ENCODE measurements around the gene ERICH3. TPM values are rescaled to one million over a fixed set of nuclear protein-coding genes. Genes with fewer than 3 reads are reported as not detected.

ERICH3 gene
- polyA plus RNA-seq, 1 donor: 1.1 TPM

DNA sequence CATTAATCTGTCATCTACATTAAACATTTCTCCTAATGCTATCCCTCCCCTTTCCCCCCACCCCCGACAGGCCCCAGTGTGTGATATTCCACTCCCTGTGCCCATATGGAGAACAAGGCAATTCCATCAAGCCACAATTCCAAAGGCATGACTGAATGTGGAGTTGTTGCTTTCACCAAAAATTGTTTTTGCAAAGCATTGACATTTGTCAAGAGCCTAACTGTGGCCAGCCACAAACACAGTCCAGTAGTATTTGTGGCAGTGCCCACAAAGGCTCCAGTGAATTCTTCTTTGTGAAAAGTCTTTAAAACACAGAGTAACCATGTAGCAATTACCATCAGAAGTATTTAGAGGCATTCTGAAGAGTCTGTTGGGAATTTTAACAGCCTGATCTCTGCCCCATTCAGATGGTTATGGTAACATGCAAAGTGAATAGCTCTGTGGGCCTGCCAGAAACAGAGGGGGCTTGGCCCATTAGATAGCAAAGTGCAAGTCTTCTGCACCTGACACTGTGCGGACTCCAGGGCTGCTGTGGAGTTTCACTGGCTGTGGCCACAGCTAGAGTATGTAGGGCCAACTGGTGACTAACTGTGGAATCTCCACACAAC is 149.6 kb downstream of the ERICH3 start:
- no peaks in the 10 kb centered on the region for H3K27me3 ChIP-seq (ENCODE audit: control insufficient read depth, insufficient read depth, low read length)
- H3K36me3 ChIP-seq (ENCODE audit: control insufficient read depth, insufficient read depth, low read length): no peaks in the 10 kb centered on the region
- DNase-seq: no peak
- H3K4me3 ChIP-seq (ENCODE audit: low read length): no peak overlapping the region
- WGBS (ENCODE audit: insufficient coverage, low lambda C conversion rate): no CpG with 5 or more reads among the region's 2 CpGs
- H3K27ac ChIP-seq (ENCODE audit: low read length): no peak overlapping the region
- no peaks in the 10 kb centered on the region for H3K4me1 ChIP-seq (ENCODE audit: control insufficient read depth, insufficient read depth, low read length)
- H3K9me3 ChIP-seq (ENCODE audit: control insufficient read depth, low read depth, low read length): no peaks in the 10 kb centered on the region

DNA sequence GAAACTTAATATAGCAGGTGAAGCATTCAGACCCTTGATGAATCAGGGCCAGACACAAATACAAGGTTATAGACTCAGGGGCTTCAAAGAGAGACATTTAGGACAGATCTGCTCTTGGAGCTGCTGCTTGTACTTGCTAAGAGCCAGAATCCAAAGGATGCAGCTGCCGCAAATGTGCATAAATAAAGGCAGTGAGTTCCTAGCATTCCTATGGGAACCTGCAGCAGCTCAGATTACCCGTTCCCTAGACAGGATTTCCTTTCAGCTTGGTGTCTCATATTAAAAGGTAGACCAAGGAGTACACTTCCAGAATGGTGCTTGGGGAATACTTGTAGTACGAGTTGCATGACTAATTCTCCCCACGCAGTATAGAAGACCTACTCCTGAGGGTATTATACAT is 151.4 kb downstream of the ERICH3 start:
- H3K4me3 ChIP-seq (ENCODE audit: low read length): no peak overlapping the region
- H3K4me1 ChIP-seq (ENCODE audit: control insufficient read depth, insufficient read depth, low read length): no peaks in the 10 kb centered on the region
- H3K36me3 ChIP-seq (ENCODE audit: control insufficient read depth, insufficient read depth, low read length): no peaks in the 10 kb centered on the region
- H3K9me3 ChIP-seq (ENCODE audit: control insufficient read depth, low read depth, low read length): no peaks in the 10 kb centered on the region
- 40% methylated on average over 1 of the region's 4 CpGs for WGBS (ENCODE audit: insufficient coverage, low lambda C conversion rate)
- no peaks in the 10 kb centered on the region for H3K27me3 ChIP-seq (ENCODE audit: control insufficient read depth, insufficient read depth, low read length)
- no peak for DNase-seq
- no peak overlapping the region for H3K27ac ChIP-seq (ENCODE audit: low read length)

Other genes starting within 250 kb of the ERICH3 start
- gene LRRC53, start 161.2 kb downstream of the ERICH3 start, polyA plus RNA-seq: 0.25 TPM
- 74.3 TPM for gene CRYZ, start 59.3 kb upstream of the ERICH3 start, polyA plus RNA-seq
- 20.0 TPM for gene TYW3, start 59.4 kb upstream of the ERICH3 start, polyA plus RNA-seq